ENCODE results near the gene OR1N2. TPM values are rescaled to one million over a fixed set of nuclear protein-coding genes. Genes with fewer than 3 reads are reported as not detected.

The OR1N2 gene, protein sequence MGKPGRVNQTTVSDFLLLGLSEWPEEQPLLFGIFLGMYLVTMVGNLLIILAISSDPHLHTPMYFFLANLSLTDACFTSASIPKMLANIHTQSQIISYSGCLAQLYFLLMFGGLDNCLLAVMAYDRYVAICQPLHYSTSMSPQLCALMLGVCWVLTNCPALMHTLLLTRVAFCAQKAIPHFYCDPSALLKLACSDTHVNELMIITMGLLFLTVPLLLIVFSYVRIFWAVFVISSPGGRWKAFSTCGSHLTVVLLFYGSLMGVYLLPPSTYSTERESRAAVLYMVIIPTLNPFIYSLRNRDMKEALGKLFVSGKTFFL
- not detected in 3 replicates for total RNA-seq

- H3K4me1 Mint-ChIP-seq: no peaks in the 10 kb centered on the region
- no peak for TF ChIP-seq CTCF (IDR thresholded peaks at IDR 0.05; ENCODE audit: unreplicated experiment)
- no peaks in the 10 kb centered on the region for H3K36me3 Mint-ChIP-seq
- H3K4me3 Mint-ChIP-seq: no peak within 1 kb of the TSS
- H3K27me3 Mint-ChIP-seq (ENCODE audit: low read depth): no peaks in the 10 kb centered on the region
- no peak for DNase-seq (ENCODE audit: low spot score in 2 of 2, unreplicated experiment in 2 of 2)
- no peak within 1 kb of the TSS for H3K27ac Mint-ChIP-seq
- H3K9me3 Mint-ChIP-seq: peaks cover 73% of the 10 kb centered on the region
These were observed at the start of gene OR1N2 for GRCh38 chr9:122552812-122553211. OR1N2 (plus strand) TSS chr9:122553112; CDS start chr9:122553212, 100 bp downstream.

GRCh38 chr9:122506964-122507363, 45.9 kb upstream of the OR1N2 start:
- Mint-ChIP-seq H3K36me3 (no peaks in the 10 kb centered on the region), H3K4me3 (no peak overlapping the region), H3K9me3 (peaks cover 70% of the 10 kb centered on the region), H3K27ac (no peak overlapping the region), H3K27me3 (ENCODE audit: low read depth) (no peaks in the 10 kb centered on the region), H3K4me1 (no peaks in the 10 kb centered on the region)
- DNase-seq (ENCODE audit: low spot score in 2 of 2, unreplicated experiment in 2 of 2): no peak
- no peak for TF ChIP-seq CTCF (IDR thresholded peaks at IDR 0.05; ENCODE audit: unreplicated experiment)

DNA sequence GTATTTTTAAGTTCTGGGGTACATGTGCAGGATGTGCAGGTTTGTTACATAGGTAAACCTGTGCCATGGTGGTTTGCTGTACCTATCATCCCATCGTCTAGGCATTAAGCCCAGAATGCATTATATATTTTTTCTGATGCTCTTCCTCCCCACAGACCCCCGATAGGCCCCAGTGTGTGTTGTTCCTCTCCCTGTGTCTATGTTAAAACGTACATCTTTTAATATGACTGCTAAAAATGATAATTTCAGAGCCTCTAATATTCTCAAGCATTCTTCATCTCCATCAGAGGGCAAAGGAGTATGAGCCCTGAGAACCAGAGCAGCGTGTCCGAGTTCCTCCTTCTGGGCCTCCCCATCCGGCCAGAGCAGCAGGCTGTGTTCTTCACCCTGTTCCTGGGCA, 42.4 kb upstream of the OR1N2 start, which contains the start of gene OR1J2:
Gene OR1J2, plus strand, starts transcription at position 301 of the 400 bp plus-strand sequence. Its CDS starts 0 bp downstream, at position 301.
- no peak for TF ChIP-seq CTCF (IDR thresholded peaks at IDR 0.05; ENCODE audit: unreplicated experiment)
- Mint-ChIP-seq H3K27me3 (ENCODE audit: low read depth) (no peaks in the 10 kb centered on the region), H3K9me3 (peaks cover 70% of the 10 kb centered on the region), H3K4me3 (no peak within 1 kb of the TSS), H3K27ac (no peak within 1 kb of the TSS), H3K4me1 (no peaks in the 10 kb centered on the region), H3K36me3 (no peaks in the 10 kb centered on the region)
- DNase-seq (ENCODE audit: low spot score in 2 of 2, unreplicated experiment in 2 of 2): no peak

DNA sequence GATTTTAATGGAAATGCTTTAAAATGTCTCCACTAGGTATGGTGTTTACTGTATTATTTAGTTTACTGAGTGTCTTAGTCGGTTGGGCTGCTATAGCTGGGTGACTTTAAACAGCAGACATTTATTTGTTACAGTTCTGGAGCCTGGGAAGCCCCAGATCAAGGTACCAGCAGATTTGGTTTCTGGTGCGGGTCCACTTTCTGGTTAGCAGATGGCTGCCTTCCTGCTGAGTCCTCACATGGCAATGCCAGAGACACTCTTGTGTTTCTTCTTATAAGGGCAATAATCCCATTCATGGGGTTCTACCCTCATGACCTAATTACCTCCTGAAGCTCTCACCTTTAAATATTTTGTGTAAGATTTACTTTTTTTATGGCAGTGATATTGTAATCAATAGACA, 34.7 kb upstream of the OR1N2 start:
- Mint-ChIP-seq H3K4me3 (no peak overlapping the region), H3K27ac (no peak overlapping the region), H3K4me1 (no peaks in the 10 kb centered on the region), H3K9me3 (peaks cover 39% of the 10 kb centered on the region), H3K36me3 (no peaks in the 10 kb centered on the region), H3K27me3 (ENCODE audit: low read depth) (no peaks in the 10 kb centered on the region)
- TF ChIP-seq CTCF (IDR thresholded peaks at IDR 0.05; ENCODE audit: unreplicated experiment): no peak
- DNase-seq (ENCODE audit: low spot score in 2 of 2, unreplicated experiment in 2 of 2): no peak

- Mint-ChIP-seq H3K9me3 (peaks cover 41% of the 10 kb centered on the region), H3K27ac (no peak within 1 kb of the TSS), H3K36me3 (no peaks in the 10 kb centered on the region), H3K4me3 (no peak within 1 kb of the TSS), H3K27me3 (ENCODE audit: low read depth) (no peaks in the 10 kb centered on the region), H3K4me1 (no peaks in the 10 kb centered on the region)
- no peak for TF ChIP-seq CTCF (IDR thresholded peaks at IDR 0.05; ENCODE audit: unreplicated experiment)
- DNase-seq (ENCODE audit: low spot score in 2 of 2, unreplicated experiment in 2 of 2): no peak
These were observed 34.1 kb upstream of the OR1N2 start, which contains the start of gene OR1J4 for GRCh38 chr9:122518841-122519240. OR1J4 (plus strand) TSS chr9:122519141; CDS start chr9:122519141, 0 bp downstream.

Data from mesothelial cell of epicardium (in vitro differentiated cells).